Mononuclear cell (primary cell): ENCODE measurements around the gene ARHGEF35. TPM values are rescaled to one million over a fixed set of nuclear protein-coding genes. Genes with fewer than 3 reads are reported as not detected.
"Not testable (repeated sequence)": the region's sequence is repeated elsewhere in the genome, so short reads cannot be mapped to it uniquely, and the experiment has no call there.

Source experiments
- H3K27me3 ChIP-seq: 2 replicates; pipeline ENCODE4 v1.6.0; 2011; ENCODE audit warnings: low read length, control low read depth; ENCODE audit not compliant: insufficient read depth
- H3K4me1 ChIP-seq: 2 replicates; pipeline ENCODE4 v1.5.1; 2011; ENCODE audit warnings: mild to moderate bottlenecking, low read length, control low read depth; ENCODE audit not compliant: insufficient read depth
- H3K4me3 ChIP-seq: 2 replicates; pipeline ENCODE4 v1.5.1; 2011; ENCODE audit warnings: mild to moderate bottlenecking, low read length, moderate library complexity
- H3K9me3 ChIP-seq: 2 replicates; pipeline ENCODE4 v1.5.1; 2011; ENCODE audit warnings: low read depth, mild to moderate bottlenecking, control low read depth, low read length
- total RNA-seq: library from RNA; depleted of rRNA; stranded (reverse); fragments of >200 nt; gene quantifications from one replicate; pipeline ENCODE4 v1.2.3, GENCODE V29; 2012

The ARHGEF35 gene
- 1.2 TPM for total RNA-seq

DNA sequence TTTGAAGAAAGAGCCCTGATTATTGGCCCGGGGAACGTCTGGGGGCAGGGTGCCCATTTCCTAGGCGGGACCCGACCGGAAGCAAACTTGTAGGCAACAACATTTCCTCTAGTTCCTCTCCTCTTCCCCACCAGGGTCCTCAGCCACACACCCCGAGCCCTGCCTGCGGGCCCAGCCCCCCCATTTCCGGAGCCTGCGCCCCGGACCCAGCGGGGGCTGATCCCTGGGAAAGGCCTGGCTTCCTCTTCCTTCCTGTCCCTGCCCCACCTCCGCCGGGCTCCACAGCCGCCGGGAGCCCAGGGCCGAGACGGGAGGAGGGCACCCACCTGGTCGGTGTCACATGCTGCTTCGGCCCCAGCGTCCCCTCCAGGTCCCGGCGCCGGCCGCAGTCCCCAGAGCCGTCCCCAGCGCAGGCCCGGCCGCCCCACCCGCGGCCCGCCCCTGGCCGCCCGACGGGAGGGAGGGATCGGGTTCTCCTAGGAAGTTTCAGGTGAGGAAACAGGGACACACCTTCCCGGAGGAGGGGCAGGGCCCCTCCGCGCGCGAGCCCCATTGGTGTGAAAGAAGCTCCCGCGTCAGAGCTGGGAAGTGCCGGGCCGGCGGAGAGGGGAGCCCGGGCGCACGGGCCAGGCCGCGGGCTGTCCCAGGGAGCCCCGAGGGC lies at the start of gene ARHGEF35:
ARHGEF35 (minus strand) TSS at position 622 of the 661 bp plus-strand sequence. CDS start 7,450 bp downstream, outside the sequence.
- H3K9me3 ChIP-seq, H3K4me1 ChIP-seq, H3K27me3 ChIP-seq, H3K4me3 ChIP-seq: not testable (repeated sequence)

- H3K4me1 ChIP-seq, H3K27me3 ChIP-seq, H3K4me3 ChIP-seq, H3K9me3 ChIP-seq: not testable (repeated sequence)
These were observed 49.7 kb upstream of the ARHGEF35 start for GRCh38 chr7:144245372-144245771.

DNA sequence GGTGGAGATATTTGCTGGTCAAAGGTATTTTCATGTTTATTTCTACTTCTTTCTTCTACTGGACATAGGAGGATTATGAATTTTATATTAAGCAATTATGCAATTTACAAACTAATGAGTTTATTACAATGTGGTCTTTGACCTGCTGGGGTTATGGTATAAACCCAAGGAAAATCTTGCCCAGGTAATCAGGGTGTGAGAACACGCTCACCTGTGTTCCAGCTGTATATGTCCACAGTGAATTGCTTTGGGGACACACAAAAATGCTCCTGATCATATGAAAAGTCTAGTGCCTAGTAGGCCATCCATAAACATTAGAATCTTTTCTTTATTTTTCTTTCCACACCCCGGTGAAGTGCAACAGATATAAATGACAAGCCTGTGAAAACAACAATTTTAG lies 43.7 kb upstream of the ARHGEF35 start, which contains the start of gene OR2A42:
OR2A42 (minus strand) TSS at position 241 of the 400 bp plus-strand sequence. CDS start 6,762 bp downstream, outside the sequence.
- not testable (repeated sequence) for H3K4me3 ChIP-seq, H3K27me3 ChIP-seq, H3K9me3 ChIP-seq, H3K4me1 ChIP-seq

GRCh38 chr7:144238530-144239082 lies 43.0 kb upstream of the ARHGEF35 start:
- not testable (repeated sequence) for H3K4me3 ChIP-seq, H3K9me3 ChIP-seq, H3K27me3 ChIP-seq, H3K4me1 ChIP-seq

GRCh38 chr7:144233039-144233438 lies 37.4 kb upstream of the ARHGEF35 start:
- H3K9me3 ChIP-seq, H3K4me1 ChIP-seq, H3K27me3 ChIP-seq, H3K4me3 ChIP-seq: not testable (repeated sequence)

DNA sequence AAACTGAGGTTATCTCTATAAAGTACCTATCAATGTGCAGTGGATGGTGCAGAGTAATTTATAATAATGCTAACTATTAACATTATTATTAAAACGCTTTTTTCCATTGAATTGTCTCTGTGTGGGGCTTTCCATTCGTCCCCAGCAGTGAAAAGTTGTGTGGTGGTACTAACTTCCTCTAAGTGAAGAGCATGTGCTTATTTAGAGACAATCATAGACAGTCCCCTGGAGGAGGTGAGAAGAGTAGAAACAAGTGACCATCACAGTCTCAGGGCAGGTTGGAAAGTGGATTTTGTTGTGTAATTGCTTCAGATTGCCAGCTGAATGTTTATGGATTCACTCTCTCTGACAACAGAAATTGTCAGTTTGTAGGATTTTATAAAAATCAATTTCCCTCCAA lies 35.4 kb upstream of the ARHGEF35 start:
- not testable (repeated sequence) for H3K27me3 ChIP-seq, H3K4me3 ChIP-seq, H3K4me1 ChIP-seq, H3K9me3 ChIP-seq

GRCh38 chr7:144228810-144229209 lies 33.2 kb upstream of the ARHGEF35 start:
- H3K27me3 ChIP-seq, H3K4me3 ChIP-seq, H3K9me3 ChIP-seq, H3K4me1 ChIP-seq: not testable (repeated sequence)

DNA sequence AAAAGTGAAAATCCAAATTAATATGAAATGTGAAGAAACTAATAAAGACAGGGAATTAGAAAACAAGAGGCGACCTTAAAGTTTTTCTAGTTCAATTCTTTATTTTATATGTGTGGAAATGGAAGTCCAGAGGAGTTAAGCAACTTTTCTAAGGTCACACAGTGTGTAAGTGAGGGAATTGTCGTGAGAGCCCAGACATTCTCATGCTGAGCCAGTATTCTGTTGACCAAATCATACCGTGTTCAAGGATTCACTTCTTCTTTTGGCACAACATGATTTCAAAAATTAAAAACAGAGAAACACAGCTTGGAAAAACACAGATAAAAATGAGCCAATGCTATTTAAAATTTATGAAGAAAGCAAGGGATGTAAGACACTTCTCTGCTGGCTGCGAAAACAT lies 31.2 kb upstream of the ARHGEF35 start:
- H3K4me3 ChIP-seq, H3K4me1 ChIP-seq, H3K9me3 ChIP-seq, H3K27me3 ChIP-seq: not testable (repeated sequence)

DNA sequence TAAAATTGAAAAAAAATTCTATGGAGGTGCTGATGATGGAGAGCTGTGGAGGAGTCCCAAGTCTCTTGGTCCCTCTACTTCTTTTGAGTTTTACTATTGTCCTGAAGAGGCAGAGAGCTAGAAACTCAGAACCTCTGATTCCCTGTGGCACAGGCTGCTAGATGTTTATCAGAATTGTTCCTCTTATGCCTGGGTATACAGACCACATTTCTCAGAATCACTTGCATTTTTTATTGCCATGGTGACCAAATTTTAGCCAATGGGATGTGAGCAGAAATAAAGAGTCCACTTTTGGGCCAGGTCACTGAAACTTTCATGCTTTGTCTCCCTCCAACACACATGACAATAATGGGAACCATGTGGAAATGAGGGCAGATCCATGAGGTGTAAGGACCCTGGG lies 28.0 kb upstream of the ARHGEF35 start:
- not testable (repeated sequence) for H3K4me3 ChIP-seq, H3K9me3 ChIP-seq, H3K27me3 ChIP-seq, H3K4me1 ChIP-seq

- not testable (repeated sequence) for H3K9me3 ChIP-seq, H3K4me1 ChIP-seq, H3K4me3 ChIP-seq, H3K27me3 ChIP-seq
These were observed 24.9 kb upstream of the ARHGEF35 start for GRCh38 chr7:144220531-144220930.

DNA sequence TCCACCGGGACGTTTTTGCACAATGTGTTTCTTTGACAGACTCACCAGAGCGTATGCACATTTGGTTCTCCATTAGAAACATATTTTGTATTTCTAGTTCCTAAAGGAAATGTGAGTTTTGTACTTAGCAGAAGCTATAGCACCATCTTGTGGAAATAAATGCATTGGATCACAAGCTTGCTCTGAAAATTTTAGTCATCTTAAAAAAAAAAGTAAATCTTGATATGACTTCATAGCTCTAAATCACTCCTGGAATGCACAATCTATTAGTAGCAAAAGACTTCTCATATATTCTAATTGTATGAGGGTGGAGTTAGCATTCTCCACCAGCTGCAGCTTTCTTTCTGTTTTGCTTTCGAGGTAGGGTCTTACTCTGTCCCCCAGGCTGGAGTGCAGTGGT lies 23.5 kb upstream of the ARHGEF35 start:
- not testable (repeated sequence) for H3K4me3 ChIP-seq, H3K4me1 ChIP-seq, H3K9me3 ChIP-seq, H3K27me3 ChIP-seq

DNA sequence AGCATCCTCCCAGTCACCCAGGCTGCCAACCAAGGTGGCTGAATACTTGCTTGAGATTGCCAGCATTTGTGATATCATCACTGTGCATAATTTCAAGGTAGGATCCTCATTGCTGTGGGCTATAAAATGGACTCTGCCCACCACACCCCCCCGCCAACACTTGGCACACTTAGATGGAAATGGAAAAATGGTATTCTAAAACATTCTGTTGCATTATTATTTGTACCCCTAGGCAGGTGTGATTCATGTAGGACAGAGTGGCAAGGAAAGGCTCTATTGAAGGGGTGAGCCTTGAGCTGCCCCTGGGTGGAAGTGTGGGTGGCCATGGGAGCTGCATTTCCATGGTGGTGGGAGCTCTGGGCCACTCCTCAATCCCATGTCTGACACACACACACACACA lies 22.9 kb upstream of the ARHGEF35 start:
- not testable (repeated sequence) for H3K4me3 ChIP-seq, H3K4me1 ChIP-seq, H3K9me3 ChIP-seq, H3K27me3 ChIP-seq

DNA sequence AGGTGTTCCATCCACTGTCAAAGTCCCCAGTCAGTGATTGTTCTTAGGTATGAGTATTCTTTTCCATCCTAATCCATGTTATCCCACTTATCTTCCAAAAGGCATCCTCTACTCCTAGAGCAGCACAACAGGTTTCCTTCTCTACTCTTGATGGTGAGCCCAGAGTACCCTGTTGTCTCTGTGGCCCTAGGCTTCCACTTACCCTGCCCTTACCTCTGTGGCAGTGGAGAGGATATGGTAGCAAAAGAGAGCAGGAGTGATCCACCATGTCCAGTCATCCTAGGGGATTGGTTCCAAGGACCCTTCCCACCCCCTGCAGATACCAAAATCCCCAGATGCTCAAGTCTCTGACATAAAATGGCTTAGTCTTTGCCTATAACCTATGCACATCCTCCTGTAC lies 21.6 kb upstream of the ARHGEF35 start:
- not testable (repeated sequence) for H3K9me3 ChIP-seq, H3K27me3 ChIP-seq, H3K4me3 ChIP-seq, H3K4me1 ChIP-seq

DNA sequence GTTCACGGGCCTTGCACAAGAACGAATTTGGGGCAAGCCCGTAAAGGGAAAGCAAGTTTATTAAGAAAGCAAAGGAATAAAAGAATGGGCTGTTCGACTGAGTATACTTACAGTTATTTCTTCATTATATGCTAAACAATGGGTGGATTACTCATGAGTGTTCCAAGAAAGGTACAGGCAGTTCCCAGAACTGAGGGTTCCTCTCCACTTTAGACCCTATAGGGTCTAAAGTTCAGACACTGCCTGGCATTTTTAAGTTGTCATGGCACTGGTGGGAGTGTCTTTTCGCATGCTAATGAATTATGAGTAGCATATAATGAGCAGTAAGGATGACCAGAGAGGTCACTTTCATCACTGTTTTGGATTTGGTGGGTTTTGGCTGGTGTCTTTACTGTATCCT lies 9.7 kb upstream of the ARHGEF35 start:
- not testable (repeated sequence) for H3K9me3 ChIP-seq, H3K4me3 ChIP-seq, H3K27me3 ChIP-seq, H3K4me1 ChIP-seq

DNA sequence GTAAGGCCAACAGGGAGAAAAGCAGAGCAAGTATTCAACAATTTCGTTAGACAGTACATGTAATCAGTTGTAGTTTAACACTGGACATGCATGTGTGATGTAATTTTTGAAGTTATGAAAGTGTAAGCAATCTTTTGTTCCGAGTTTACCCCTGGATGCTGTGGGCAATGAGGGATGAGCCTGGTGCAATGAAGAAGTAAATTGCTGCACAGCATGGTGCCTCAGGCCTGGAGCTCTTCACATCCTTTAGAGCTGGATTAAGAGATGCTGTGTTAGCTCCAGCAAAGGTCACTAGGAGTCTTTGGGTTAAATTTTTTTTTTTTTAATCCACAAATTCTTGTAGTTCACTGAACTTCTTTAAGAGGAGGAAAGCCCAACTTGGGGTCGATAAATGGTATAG lies 7.5 kb upstream of the ARHGEF35 start:
- not testable (repeated sequence) for H3K4me1 ChIP-seq, H3K27me3 ChIP-seq, H3K9me3 ChIP-seq, H3K4me3 ChIP-seq

DNA sequence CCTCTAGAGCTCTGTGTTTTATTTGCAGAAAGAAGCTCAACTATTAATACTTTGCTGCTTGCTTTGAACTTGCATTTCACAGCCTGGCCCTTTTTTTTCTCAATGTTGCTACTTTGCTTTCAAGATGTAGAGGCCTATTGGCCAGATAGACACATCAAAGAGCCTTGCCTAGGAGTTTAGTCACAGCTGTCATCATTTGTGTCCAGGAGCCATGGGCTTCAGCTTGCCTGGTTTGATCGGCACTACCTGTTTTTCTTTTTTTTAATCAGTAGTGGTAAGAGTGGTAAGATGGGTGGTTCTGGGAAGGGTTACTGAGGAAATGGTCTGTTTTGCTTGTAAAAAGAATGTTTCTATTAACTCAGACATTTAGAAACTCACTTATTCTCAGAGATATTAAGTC lies 6.3 kb upstream of the ARHGEF35 start:
- not testable (repeated sequence) for H3K4me3 ChIP-seq, H3K9me3 ChIP-seq, H3K4me1 ChIP-seq, H3K27me3 ChIP-seq
